GM12872 (cell line): ENCODE measurements around the gene IRX4.

Experiments used
- CTCF ChIP-seq: IDR thresholded peaks from 3 replicates; pipeline ENCODE4 v1.5.1; 2011; ENCODE audit warnings: low read depth, mild to moderate bottlenecking, low read length, moderate library complexity; ENCODE audit not compliant: insufficient read depth

IRX4 gene

GRCh38 chr5:1926071-1926440 is 43.3 kb upstream of the IRX4 start:
- no peak for TF ChIP-seq CTCF

- TF ChIP-seq CTCF: no peak
Measured at GRCh38 chr5:1925111-1926070, 42.7 kb upstream of the IRX4 start.

- TF ChIP-seq CTCF: no peak
Measured at GRCh38 chr5:1923766-1924165, 41.0 kb upstream of the IRX4 start.

- TF ChIP-seq CTCF: no peak
Measured at GRCh38 chr5:1923341-1923740, 40.6 kb upstream of the IRX4 start.

- no peak for TF ChIP-seq CTCF
Measured at GRCh38 chr5:1921711-1922110, 39.0 kb upstream of the IRX4 start.

- no peak for TF ChIP-seq CTCF
Measured at GRCh38 chr5:1919750-1920149, 37.0 kb upstream of the IRX4 start.

- no peak for TF ChIP-seq CTCF
Measured at GRCh38 chr5:1919209-1919566, 36.5 kb upstream of the IRX4 start.
